GM19438 (cell line): Measurements from ENCODE around the gene BCKDK.
A peak's percentile ranks its signal among the peaks of the same experiment; 100 is the strongest.

Experiments
- ATAC-seq: cut with Tn5 transposase; IDR thresholded peaks from one replicate; pipeline ENCODE4 v1.9.1; 2021; ENCODE audit warnings: low read depth; ENCODE audit not compliant: unreplicated experiment

Gene BCKDK

GRCh38 chr16:31108035-31108793, at the start of gene BCKDK:
BCKDK (plus strand) TSS chr16:31108386; CDS start chr16:31109224, 838 bp downstream.
- peak; percentile 75 for ATAC-seq

GRCh38 chr16:31061126-31061812, 46.9 kb upstream of the BCKDK start:
- no peak for ATAC-seq

GRCh38 chr16:31061813-31062440, 46.3 kb upstream of the BCKDK start:
- no peak for ATAC-seq

- ATAC-seq: no peak
Measured at GRCh38 chr16:31063495-31063842, 44.7 kb upstream of the BCKDK start.

- ATAC-seq: no peak
Measured at GRCh38 chr16:31063843-31064611, 44.2 kb upstream of the BCKDK start.

GRCh38 chr16:31064882-31065461, 43.2 kb upstream of the BCKDK start:
- no peak for ATAC-seq

- ATAC-seq: no peak
Measured at GRCh38 chr16:31067342-31067741, 40.8 kb upstream of the BCKDK start.

GRCh38 chr16:31071861-31072260, 36.3 kb upstream of the BCKDK start:
- ATAC-seq: no peak

- ATAC-seq: peak; percentile 0
Measured at GRCh38 chr16:31072540-31073141, 35.5 kb upstream of the BCKDK start.

GRCh38 chr16:31073142-31073969, 34.8 kb upstream of the BCKDK start:
- peak; percentile 54 for ATAC-seq

GRCh38 chr16:31073970-31074813, 34.0 kb upstream of the BCKDK start, which contains the start of the genes ZNF646 and ZNF668:
ZNF646 (plus strand) TSS chr16:31074422; CDS start chr16:31076325, 1,903 bp downstream.
ZNF668 (minus strand) TSS chr16:31074240; CDS start chr16:31064459, 9,781 bp downstream.
- ATAC-seq: peak; percentile 70

GRCh38 chr16:31074814-31075183, 33.4 kb upstream of the BCKDK start:
- ATAC-seq: no peak

GRCh38 chr16:31076319-31076718, 31.9 kb upstream of the BCKDK start:
- no peak for ATAC-seq

- ATAC-seq: no peak
Measured at GRCh38 chr16:31077024-31077423, 31.2 kb upstream of the BCKDK start.

GRCh38 chr16:31077592-31078396, 30.4 kb upstream of the BCKDK start:
- ATAC-seq: no peak

- no peak for ATAC-seq
Measured at GRCh38 chr16:31078597-31079341, 29.4 kb upstream of the BCKDK start.
